DMS53 treated with DMSO at 0.1 percent for 48 hours (cell line): ENCODE measurements around the gene NPAS2.

Source experiments
- DNase-seq: peaks from one replicate; lab custom pipeline; 2025; ENCODE audit not compliant: unreplicated experiment; lab: John Stamatoyannopoulos, UW

NPAS2 gene, protein sequence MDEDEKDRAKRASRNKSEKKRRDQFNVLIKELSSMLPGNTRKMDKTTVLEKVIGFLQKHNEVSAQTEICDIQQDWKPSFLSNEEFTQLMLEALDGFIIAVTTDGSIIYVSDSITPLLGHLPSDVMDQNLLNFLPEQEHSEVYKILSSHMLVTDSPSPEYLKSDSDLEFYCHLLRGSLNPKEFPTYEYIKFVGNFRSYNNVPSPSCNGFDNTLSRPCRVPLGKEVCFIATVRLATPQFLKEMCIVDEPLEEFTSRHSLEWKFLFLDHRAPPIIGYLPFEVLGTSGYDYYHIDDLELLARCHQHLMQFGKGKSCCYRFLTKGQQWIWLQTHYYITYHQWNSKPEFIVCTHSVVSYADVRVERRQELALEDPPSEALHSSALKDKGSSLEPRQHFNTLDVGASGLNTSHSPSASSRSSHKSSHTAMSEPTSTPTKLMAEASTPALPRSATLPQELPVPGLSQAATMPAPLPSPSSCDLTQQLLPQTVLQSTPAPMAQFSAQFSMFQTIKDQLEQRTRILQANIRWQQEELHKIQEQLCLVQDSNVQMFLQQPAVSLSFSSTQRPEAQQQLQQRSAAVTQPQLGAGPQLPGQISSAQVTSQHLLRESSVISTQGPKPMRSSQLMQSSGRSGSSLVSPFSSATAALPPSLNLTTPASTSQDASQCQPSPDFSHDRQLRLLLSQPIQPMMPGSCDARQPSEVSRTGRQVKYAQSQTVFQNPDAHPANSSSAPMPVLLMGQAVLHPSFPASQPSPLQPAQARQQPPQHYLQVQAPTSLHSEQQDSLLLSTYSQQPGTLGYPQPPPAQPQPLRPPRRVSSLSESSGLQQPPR

DNA sequence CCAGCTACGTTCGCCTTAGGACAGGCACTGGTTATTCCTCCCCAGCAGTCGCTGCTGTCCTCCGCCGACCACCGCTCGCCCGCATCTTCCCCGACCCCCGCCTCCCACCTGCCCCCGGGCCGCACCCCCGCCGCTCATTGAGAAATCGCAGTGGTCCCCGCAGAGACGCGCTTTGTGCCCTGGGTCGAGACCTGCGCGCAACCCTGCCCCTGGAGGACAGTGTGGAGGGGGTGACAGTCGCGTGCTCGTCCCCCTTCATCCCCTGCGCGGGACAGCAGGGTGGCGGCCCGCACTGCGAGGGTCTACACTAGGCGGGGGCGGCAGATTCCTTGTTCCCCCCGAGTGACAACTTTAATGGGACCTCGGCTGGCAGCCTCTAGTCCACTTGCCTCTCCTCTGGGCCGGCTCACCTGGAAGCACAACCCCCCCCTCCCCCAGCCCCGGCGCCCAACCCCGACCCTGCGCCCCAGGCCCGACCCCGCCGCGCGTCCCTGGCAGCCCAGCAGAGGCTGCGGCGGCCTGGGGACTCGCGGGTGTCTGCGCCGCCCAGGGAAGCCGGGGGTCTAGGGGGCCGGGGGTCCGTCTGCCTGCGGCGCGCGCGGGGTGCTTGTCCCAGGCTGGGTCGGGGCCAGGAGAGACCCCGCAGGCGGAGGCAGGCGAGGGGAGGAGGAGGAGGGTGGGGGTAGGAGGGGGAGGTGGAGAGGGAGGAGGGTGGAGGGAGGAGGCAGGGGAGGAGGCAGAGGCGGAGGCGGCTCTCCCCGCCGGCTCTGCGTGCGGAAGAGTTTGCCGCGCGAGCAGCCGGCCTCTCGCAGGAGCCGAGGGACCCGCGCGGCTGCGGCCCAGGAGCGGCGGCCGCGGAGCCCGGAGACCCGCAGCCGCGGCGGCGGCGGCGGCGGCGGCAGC is at the start of gene NPAS2:
Gene NPAS2 (plus strand): TSS at position 770 of the 903 bp plus-strand sequence. CDS start 84,616 bp downstream, outside the sequence.
- no peak for DNase-seq

DNA sequence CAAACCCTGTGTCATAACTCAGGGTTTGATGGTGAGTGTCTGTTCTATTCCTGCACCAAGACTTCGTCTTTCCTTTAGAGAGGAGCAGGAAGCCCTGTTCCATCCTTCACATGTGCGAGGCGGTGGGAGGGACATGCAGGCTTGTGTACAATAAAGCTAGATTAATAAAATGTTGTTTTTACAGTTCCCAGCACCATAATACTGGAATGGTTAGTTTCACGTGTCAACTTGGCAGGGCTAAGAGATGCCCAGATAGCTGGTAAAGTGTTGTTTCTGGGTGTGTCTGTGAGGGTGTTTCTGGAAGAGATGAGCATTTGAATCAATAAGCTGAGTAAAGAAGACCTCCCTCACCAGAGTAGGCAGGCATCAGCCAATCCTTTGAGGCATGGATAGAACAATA is 48.8 kb upstream of the NPAS2 start:
- no peak for DNase-seq

DNA sequence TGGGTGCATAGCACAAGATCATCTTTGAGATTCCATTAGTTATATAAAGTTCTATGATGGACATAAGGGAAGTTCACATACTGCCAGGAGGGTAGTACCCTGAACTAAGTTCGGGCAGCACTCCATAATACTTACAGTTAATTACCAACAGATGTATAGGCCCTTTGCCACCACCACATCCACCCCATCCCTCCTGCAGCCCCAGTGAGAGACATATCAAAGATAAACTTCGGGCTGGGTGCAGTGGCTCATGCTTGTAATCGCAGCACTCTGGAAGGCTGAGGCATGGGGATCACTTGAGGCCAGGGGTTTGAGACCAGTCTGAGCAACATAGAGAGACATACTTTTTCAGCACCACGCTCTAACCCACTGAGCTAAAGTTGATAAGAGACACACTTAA is 46.4 kb upstream of the NPAS2 start:
- DNase-seq: no peak

DNA sequence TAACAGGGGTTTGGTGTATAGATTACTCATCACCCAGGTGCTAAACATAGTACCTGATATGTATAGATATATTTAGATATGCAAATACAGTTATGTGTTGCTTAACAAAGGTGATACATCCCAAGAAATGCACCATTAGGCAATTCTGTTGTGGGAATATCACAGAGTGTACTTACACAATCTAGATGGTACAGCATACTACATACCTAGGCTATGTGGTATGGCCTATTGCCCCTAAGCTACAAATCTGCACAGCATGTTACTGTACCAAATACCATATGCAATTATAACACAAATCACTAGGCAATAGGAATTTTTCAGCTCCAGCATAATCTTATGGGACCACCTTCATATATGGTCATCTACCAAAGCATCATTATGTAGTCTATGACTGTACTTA is 43.5 kb upstream of the NPAS2 start:
- DNase-seq: no peak

DNA sequence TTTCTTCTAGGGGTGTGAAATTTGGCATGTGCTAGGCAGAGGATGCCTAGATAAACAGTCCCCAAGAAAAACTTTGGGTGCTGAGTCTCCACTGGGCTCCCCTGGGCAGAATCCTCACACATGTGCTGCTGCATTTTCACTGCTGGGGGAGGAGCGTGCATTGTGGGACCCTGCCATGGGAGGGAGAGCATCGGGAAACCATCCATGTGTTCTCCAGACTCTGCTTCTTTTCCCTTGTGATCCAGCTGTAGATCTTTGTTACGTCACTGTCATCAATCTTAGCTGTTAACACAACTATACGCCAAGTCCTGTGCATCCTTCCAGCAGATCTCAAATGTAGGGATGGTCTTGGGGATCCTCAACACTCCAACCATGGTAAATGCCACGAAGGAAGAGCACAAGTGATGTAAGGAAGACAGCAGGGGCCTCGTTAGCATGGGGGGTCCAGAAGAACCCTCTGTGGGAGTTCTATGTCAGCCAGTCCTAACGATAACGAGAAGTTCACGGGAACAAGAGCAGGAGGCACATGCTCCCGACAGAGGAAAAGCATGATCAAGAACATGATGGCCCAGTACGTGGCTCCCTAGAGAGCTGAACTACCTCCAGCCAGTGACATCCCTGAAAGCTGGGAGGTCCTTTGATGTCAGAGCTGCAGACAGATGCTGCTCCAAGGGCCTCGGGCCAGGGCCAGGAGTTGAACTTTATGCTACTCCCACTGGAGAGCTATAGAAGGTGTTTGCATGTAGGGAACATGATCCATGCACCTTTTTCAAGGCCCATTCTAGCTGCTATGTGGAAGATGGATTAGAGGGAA is 41.1 kb upstream of the NPAS2 start:
- no peak for DNase-seq

DNA sequence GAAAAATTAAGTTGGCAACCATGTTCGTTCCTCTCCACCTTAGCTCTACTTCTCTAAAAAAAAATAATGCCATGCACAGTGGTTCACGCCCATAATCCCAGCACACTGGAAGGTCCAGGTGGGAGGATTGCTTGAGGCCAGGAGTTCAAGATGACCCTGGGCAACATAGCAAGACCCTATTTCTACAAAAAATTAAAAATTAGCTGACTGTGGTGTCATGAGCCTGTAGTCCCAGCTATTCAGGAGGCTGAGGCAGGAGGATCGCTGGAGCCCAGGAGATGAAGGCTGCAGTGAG is 40.1 kb upstream of the NPAS2 start:
- no peak for DNase-seq

DNA sequence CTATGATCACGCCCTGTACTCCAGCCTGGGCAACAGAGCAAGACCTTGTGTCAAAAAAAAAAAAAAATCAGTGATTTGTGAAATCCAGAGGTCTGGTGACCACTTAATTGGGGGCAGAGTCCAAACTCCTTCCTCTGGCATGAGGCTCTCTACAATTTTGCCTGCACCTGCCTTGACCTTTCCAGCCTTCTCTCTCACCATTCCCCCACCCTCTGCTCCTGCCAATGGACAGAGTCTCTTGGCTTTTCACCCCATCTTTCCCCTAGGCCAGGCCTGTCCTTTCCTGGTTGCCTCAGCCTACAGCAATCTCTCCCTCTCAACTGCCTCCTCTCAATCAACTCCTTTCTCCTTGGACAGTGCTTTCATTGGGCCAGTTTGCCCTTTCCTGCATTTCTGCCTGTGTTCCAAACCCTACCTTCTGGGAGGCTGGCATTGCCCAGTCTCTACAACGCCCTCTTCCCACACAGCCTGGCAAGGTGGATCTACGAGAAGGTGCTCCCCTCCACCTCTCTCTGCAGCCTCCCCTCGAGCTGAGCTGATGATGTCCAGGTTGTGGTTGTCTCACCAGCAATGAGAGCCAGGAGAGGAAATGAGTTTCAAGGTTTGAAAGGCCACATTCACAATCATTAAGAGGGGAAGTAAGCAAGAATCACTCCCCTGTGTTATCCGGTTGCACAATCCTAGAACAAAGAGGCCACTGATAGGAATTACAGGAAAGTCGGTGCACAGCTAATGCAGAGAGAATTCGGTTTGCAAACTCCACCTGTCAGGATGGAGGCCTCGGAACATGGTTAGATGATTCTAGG is 39.5 kb upstream of the NPAS2 start:
- DNase-seq: no peak

DNA sequence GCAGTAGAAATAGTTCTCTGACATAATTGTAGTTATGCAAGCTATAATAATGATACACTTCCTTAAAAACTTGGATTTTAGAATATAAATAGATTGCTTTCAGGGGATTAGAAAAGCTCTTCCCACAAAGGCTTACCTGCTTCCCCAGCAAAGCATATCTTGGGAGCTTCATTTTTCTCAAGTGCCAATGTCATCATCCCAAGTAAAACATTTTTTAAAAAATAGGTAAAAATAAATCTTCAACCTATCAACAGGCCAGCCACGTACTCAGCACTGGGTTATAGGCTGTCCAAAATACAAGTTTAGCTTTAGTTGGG is 39.0 kb upstream of the NPAS2 start:
- no peak for DNase-seq

DNA sequence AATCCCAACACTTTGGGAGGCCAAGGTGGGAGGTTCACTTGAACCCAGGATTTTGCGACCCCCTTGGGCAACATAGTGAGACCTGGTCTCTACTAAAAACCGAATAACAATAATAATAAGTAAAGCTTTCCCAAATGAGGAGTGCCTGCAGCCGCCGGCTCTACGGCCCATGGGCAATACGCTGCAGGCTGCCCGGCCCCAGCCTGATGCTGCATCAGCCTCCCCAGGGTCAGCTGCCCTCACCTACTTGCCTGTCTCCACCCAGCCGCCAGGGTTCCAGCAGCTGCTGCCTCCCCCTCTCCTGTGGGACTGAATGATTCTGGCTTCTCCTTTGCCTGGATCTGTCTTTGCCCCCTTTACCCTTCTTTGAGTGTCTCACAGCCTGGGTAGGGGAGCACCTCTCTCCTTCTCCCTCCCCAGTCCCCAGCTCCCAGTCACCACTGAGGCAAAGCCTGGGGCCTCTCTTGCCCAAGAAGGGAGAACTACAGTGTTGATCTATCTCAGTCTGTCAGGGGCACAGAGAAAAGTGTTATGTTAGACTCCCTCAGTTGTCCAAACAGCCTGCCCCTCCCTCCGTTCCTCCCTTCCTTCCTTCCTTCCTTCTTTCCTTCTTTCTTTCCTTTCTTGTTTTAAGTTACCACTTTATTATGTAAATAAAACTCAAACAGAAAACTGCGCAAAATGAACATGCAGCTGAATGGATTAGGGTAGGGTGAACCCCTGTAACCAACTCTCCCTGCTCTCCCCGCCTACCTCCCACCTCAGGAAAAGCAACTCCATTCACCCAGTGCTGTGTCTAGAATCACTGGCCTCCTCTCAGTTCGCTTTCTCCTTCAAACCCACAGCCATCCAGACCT is 38.2 kb upstream of the NPAS2 start:
- no peak for DNase-seq

DNA sequence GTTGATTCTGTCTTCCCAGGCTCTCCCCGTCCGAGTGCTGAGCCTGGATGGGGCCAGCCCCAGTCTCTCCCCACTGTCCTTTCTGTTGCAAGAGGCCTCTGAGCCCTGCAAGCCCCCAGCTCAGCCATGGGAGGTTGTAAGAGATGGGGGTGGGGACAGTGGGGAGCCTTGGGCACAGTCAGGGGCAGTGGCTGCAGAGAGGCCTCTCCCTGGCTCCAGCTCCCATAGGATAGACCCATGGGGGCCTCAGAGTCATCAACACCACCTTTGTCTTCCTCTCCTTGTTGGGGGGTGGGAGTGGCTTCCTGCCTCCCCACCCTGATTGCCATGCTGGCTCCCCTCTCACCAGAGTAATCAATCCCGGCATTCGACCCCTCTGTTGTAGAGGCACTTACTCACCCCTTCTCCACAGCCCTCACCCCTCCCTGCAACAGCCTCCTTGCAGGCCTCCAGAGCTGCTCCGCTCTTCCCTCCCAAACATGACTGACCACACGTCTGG is 37.5 kb upstream of the NPAS2 start:
- DNase-seq: no peak

DNA sequence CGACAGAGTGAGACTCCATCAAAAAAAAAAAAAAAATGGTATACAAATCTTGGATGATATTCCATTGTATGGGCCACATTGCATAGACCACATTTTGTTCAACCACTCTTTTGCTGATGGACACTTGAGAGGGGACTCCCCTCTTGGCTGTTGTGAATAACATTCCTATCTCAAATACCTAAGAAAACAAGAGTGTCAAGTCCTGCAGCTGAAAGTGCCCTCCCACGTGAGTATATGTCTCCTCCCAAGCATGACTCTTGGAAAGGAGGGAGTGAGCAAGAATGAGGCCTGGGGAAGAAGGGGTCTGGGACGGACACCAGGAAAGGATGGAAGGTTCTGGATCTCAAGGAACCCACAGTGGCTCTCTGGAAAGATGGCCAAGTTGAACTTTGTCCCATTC is 36.0 kb upstream of the NPAS2 start:
- DNase-seq: no peak

DNA sequence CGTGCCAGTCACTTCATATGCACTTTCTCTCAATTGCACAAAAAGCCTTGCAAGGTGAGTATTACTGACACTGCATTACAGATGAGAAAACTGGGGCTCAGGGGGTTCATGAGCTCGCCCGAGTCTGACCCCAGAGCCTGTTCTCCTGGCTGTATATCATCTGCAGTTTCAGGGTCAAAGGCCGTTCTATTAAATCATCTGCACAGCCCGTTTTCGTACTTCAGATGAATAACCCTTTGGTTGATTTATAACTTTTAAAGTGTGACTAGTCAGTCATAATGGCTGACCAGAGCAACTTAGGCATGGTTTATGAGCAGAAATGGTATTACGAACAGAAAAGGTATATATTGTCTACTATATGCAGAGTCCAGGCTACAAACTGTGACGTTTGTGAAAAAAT is 35.3 kb upstream of the NPAS2 start:
- no peak for DNase-seq

DNA sequence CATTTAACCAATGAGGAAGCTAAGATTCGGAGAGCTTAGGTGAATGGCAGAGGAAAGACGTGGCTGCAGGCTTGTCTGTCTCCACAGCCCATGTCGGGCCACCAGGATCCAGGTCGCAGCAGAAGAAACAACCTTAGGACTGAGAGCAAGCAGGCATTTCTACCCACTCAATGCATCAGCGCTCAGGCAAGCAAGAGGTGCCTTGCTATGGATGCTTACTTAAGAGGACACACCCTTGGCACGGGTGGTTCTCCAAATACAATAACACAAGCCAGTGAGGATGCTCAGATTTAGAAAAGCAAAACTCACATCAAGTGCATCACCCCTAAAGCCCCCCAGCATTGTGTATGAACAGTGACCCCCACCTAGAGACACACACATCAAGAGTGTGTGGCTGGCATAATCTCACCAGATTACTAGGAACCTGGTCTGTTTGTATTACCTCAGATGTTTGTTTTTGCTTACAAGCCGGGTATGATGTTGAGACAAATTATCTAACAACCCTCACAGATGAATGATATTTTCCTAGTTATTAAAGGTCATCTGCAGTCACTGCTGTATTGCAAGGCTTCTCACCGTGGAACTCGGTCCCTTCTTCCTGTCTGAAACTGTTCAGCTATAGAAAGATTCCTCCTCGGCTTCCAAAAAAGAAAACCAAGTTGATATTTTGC is 34.2 kb upstream of the NPAS2 start:
- no peak for DNase-seq

DNA sequence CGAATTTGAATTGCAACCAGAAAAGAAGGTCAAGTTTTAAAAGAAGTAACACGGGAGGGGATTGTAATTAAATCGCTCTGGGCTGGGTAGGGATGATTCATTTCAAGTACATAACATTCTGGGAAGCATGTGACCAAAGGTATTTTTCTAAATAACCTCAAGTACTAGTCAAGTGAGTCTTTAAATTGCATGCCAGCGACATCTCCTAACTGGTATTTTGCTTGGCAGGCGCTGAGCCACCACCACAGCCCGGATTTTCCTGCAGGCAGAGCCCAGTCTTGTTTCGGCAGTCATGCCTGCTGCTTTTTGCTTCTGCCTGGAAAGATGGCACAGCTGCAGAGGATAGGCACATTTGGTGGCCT is 33.7 kb upstream of the NPAS2 start:
- DNase-seq: no peak

DNA sequence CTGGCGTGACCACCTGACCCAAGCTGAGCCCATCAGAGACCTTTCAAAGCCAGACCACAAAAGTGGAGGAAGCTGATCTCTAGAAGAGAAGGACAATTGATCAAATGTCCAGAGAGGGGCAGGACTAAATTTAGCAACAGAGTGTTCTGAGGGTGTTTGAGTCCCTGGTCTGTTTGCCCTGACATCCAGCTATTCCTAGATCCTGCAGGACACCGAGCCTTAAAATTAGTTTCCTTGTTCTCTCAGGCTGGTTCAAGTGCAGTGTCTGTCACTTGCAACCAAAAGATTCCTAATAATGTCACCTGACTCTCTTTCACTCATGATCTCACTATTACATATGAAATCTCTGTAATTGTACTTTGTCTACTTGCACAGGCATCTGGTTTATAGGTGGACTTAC is 33.0 kb upstream of the NPAS2 start:
- no peak for DNase-seq

DNA sequence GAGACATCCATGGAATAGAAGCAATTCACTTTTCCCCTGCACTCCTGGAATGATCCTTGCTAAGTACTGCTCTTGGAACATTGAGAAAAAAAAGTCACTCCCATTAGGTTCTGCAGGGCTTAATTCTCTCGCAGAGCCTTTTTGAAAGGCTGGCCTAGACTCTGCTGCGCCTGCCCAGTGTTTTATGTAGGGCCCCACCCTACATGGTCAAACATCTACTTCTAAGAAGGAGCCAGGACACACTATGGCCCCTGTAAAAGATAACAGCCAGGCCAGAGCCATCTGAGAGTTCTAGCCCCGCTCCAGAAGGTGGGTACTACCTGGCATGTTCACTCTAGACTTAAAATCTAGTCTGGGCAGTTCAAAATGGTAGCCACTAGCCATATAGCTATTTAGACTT is 30.6 kb upstream of the NPAS2 start:
- DNase-seq: no peak

DNA sequence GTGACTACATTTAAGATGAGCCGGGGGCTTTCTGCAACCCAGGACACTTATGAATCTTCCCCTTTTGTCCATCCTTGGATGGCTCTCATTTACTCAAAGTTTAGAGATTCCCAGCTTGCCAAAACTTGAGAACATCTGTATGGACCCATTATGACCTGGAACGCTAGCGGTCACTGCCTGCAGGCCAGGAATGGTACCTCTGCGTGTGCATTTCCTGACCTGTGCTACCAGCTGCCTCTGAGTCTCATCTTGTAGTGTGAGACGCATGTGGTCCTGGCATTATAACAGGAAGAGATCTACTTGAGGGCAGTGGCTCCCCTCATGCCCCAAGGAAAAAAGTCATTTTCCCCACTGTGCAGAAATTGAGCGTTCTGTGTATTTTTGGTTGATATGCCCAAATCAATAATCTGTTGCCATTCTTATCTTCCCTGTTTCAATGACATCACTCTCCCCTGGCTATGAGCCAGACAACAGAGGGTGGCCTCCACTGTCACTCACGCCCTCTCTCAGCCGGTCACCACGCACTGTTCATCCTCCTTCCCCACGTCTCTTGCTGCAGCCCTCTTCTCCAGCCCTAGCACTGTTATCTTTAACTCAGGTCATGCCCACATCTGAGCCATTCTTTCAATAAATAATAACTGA is 28.5 kb upstream of the NPAS2 start:
- no peak for DNase-seq

DNA sequence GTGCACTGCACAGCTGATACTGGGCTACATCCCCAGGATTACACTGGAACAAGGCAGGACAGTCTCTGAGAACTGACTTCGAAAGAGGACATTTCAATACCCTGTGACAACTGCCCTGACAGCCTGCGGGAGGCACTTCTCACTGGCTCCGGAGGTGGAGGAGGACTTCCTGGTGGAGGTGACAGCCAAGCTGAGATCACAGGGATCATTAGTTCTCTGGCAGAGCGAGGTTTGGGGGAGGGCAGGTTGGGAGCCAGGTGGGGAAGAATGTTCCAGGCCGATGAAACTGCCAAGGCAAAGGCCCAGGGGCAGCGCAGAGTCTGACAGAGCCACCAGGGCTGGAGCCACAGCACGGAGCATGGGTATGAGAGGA is 28.0 kb upstream of the NPAS2 start:
- DNase-seq: no peak
